Measurements from ENCODE around the gene LRRC34. TPM values are rescaled to one million over a fixed set of nuclear protein-coding genes. Genes with fewer than 3 reads are reported as not detected.

Gene LRRC34
- total and polyA plus RNA-seq, 2 of the 8 experiments (the other 6 are each of a cell fraction or from before 2014, with no cell fraction given) = 3.3 to 4.1 TPM

DNA sequence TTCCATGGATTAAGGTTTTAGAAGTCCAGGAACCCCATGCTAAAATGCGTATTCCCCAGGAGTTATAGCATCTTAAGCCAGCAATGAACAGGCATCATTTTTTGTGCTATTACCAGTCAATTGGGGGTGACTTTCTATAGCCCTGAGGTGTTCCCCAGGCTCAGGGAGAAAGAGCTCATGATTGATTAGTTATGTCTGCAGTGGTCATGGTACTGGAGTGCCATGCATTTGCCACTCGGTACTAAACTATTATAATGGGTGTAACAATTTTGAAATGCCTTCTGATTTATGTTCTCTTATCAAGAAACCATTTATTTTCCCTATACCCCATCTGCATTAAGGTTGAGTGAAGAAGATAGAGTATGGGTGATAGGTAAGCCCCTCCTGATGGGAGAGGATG, 45.1 kb upstream of the LRRC34 start:
- H2AK5ac ChIP-seq (ENCODE audit: low read depth, low read length) = no peak overlapping the region
- WGBS, 2 experiments (ENCODE audit: extremely low coverage in 1 of 2, insufficient coverage in 1 of 2, insufficient read length in 1 of 2, insufficient replicate concordance in 2 of 2, low coverage in 1 of 2, low lambda C conversion rate in 2 of 2, missing lambda C conversion rate in 1 of 2) = 84% methylated on average over 2 of the region's 2 CpGs; no CpG with 5 or more reads in 1 of the 2 experiments
- H3K36me3 ChIP-seq (ENCODE audit: control insufficient read depth in 2 of 4, insufficient read depth in 4 of 4, low read length in 3 of 4) = no peaks in the 10 kb centered on the region
- no peak overlapping the region for H3K14ac ChIP-seq (ENCODE audit: insufficient read length)
- no peak overlapping the region for H2BK20ac ChIP-seq (ENCODE audit: low read length)
- H4K20me1 ChIP-seq (replicated peaks in 1 of 2; ENCODE audit: control insufficient read depth in 1 of 2, insufficient read depth in 2 of 2, low read length in 2 of 2) = no peaks in the 10 kb centered on the region
- no peak overlapping the region for H3K4me2 ChIP-seq (ENCODE audit: insufficient read depth in 1 of 2, low read depth in 2 of 2, low read length in 2 of 2)
- no peak overlapping the region for H3K4me3 ChIP-seq (ENCODE audit: extremely low read depth in 1 of 4, insufficient read depth in 2 of 4, low read depth in 3 of 4, low read length in 4 of 4)
- no peak for FAIRE-seq
- no peaks in the 10 kb centered on the region for H3K79me2 ChIP-seq (ENCODE audit: control insufficient read depth in 1 of 2, insufficient read depth in 2 of 2, low read length in 2 of 2)
- no peak overlapping the region for H4K5ac ChIP-seq (ENCODE audit: insufficient read length, low read depth, low read length)
- no peak overlapping the region for H2BK12ac ChIP-seq (ENCODE audit: low read depth, low read length)
- no peak overlapping the region for H2AFZ ChIP-seq (ENCODE audit: low read length)
- H3K79me1 ChIP-seq (ENCODE audit: low read depth, low read length) = no peaks in the 10 kb centered on the region
- H3K23me2 ChIP-seq (ENCODE audit: low read depth, low read length) = no peaks in the 10 kb centered on the region
- POLR2A ChIA-PET (ENCODE audit: partially characterized antibody) = no interaction called here
- no peak overlapping the region for H3K9ac ChIP-seq (replicated peaks in 1 of 4; ENCODE audit: extremely low read depth in 1 of 4, low read depth in 3 of 4, low read length in 3 of 4)
- H3K4me1 ChIP-seq (replicated peaks in 1 of 4; ENCODE audit: control insufficient read depth in 3 of 4, insufficient read depth in 4 of 4, low read length in 3 of 4) = peaks cover 2 to 9% (median 4%) of the 10 kb centered on the region in 4 experiments; a peak in 5 of 7 replicates
- H4K91ac ChIP-seq (replicated peaks; ENCODE audit: insufficient read length, low read length) = no peak overlapping the region
- H2BK120ac ChIP-seq (replicated peaks; ENCODE audit: low read depth, low read length) = no peak overlapping the region
- H3K27ac ChIP-seq (ENCODE audit: low read depth, low read length) = no peak overlapping the region
- CTCF ChIA-PET (ENCODE audit: partially characterized antibody) = no interaction called here
- no peak overlapping the region for H3K4ac ChIP-seq (replicated peaks; ENCODE audit: insufficient read length, low read depth, low read length)
- H2BK15ac ChIP-seq (ENCODE audit: low read length) = no peak overlapping the region
- no peak overlapping the region for H4K8ac ChIP-seq (ENCODE audit: extremely low read depth, insufficient read depth, low read length)
- DNase-seq (ENCODE audit: low read depth in 1 of 2, low spot score in 2 of 2) = no peak
- H3K23ac ChIP-seq (ENCODE audit: insufficient read length) = no peak overlapping the region
- H3K56ac ChIP-seq (replicated peaks; ENCODE audit: insufficient read length, low read depth, low read length) = no peak overlapping the region
- H3K9me3 ChIP-seq (ENCODE audit: insufficient read depth in 2 of 2, low read depth in 1 of 2, low read length in 1 of 2) = no peaks in the 10 kb centered on the region
- no peak overlapping the region for H2BK5ac ChIP-seq (ENCODE audit: low read depth, low read length)
- no peak overlapping the region for H3K18ac ChIP-seq (ENCODE audit: extremely low read depth, low read length)
- no peaks in the 10 kb centered on the region for H3K27me3 ChIP-seq (replicated peaks in 1 of 4; ENCODE audit: control insufficient read depth in 3 of 4, extremely low read depth in 1 of 4, insufficient read depth in 3 of 4, low read length in 3 of 4)
- TF ChIP-seq ASH2L (IDR thresholded peaks at IDR 0.05; ENCODE audit: low read length) = no peak
- TF ChIP-seq FOSL1 (IDR thresholded peaks at IDR 0.05; ENCODE audit: insufficient read depth, low read depth, low read length) = no peak
- TF ChIP-seq, protein P1, sequence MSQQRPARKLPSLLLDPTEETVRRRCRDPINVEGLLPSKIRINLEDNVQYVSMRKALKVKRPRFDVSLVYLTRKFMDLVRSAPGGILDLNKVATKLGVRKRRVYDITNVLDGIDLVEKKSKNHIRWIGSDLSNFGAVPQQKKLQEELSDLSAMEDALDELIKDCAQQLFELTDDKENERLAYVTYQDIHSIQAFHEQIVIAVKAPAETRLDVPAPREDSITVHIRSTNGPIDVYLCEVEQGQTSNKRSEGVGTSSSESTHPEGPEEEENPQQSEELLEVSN (IDR thresholded peaks at IDR 0.05) = no peak
- TF ChIP-seq JUND (IDR thresholded peaks at IDR 0.05; ENCODE audit: low read length) = no peak
- TF ChIP-seq CREB1 (IDR thresholded peaks at IDR 0.05) = no peak
- no peak for TF ChIP-seq HDAC2 (IDR thresholded peaks at IDR 0.05; ENCODE audit: borderline replicate concordance in 1 of 2, low read depth in 2 of 2, low read length in 2 of 2)
- no peak for TF ChIP-seq SRF (IDR thresholded peaks at IDR 0.05; ENCODE audit: low read depth, low read length)
- TF ChIP-seq MAFK (IDR thresholded peaks at IDR 0.05; ENCODE audit: low read depth, low read length) = no peak
- TF ChIP-seq SIN3A (conservative IDR thresholded peaks at IDR 0.05 in 1 of 2, IDR thresholded peaks at IDR 0.05 in 1 of 2; ENCODE audit: low read depth in 1 of 2, low read length in 2 of 2) = no peak
- no peak for TF ChIP-seq BRCA1 (IDR thresholded peaks at IDR 0.05; ENCODE audit: low read depth, low read length)
- TF ChIP-seq, protein P2, sequence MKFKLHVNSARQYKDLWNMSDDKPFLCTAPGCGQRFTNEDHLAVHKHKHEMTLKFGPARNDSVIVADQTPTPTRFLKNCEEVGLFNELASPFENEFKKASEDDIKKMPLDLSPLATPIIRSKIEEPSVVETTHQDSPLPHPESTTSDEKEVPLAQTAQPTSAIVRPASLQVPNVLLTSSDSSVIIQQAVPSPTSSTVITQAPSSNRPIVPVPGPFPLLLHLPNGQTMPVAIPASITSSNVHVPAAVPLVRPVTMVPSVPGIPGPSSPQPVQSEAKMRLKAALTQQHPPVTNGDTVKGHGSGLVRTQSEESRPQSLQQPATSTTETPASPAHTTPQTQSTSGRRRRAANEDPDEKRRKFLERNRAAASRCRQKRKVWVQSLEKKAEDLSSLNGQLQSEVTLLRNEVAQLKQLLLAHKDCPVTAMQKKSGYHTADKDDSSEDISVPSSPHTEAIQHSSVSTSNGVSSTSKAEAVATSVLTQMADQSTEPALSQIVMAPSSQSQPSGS (IDR thresholded peaks at IDR 0.05; ENCODE audit: low read length) = no peak
- no peak for TF ChIP-seq KDM5A (IDR thresholded peaks at IDR 0.05; ENCODE audit: low read length)
- no peak for TF ChIP-seq ZNF274 (IDR thresholded peaks at IDR 0.05; ENCODE audit: borderline replicate concordance, extremely low read depth, low read length)

Data from H1 (cell line).